SK-N-SH (cell line): Measurements from ENCODE around the gene CPN2.

ENCODE experiments used
- CHD2 ChIP-seq: fragments of 150-350 bp; IDR thresholded peaks from 2 replicates; pipeline ENCODE4 v1.6.1; 2018; ENCODE audit warnings: low read length; ENCODE audit not compliant: partially characterized antibody
- CTCF ChIP-seq: fragments of 200-600 bp; sonication (generic); IDR thresholded peaks from 2 replicates; pipeline ENCODE4 v1.6.1; 2017; ENCODE audit warnings: antibody characterized with exemption, mild to moderate bottlenecking, moderate library complexity
- EP300 ChIP-seq, 2 experiments: IDR thresholded peaks; 2 replicates each; pipeline versions ENCODE4 v1.4.0 to v1.6.1; 2012; ENCODE audit warnings: borderline replicate concordance in 1 of 2, low read depth in 1 of 2, low read length in 1 of 2
- MEF2A ChIP-seq: IDR thresholded peaks from 2 replicates; pipeline ENCODE4 v1.4.0; 2012; ENCODE audit warnings: low read depth, borderline replicate concordance
- POLR2AphosphoS5 ChIP-seq: IDR thresholded peaks from 2 replicates; pipeline ENCODE4 v1.6.1; 2012; ENCODE audit warnings: low read depth, low read length
- RAD21 ChIP-seq: IDR thresholded peaks from 2 replicates; pipeline ENCODE4 v1.6.1; 2012; ENCODE audit warnings: mild to moderate bottlenecking, low read length
- USF2 ChIP-seq: fragments of 150-350 bp; IDR thresholded peaks from 2 replicates; pipeline ENCODE4 v1.6.1; 2017; ENCODE audit warnings: antibody characterized with exemption, low read length, low read depth, borderline replicate concordance
- YY1 ChIP-seq: IDR thresholded peaks from 2 replicates; pipeline ENCODE4 v1.4.0; 2012; ENCODE audit warnings: low read depth, mild to moderate bottlenecking

- TF ChIP-seq RAD21 = no peak
- TF ChIP-seq USF2 = no peak
- no peak for TF ChIP-seq EP300 (IDR thresholded peaks at IDR 0.05; ENCODE audit: borderline replicate concordance in 1 of 2, low read depth in 1 of 2, low read length in 1 of 2)
- no peak for TF ChIP-seq CTCF
- TF ChIP-seq YY1 = no peak
- TF ChIP-seq CHD2 = no peak
- TF ChIP-seq POLR2AphosphoS5 = no peak
- no peak for TF ChIP-seq MEF2A
Measured at GRCh38 chr3:194351952-194352536, 916 bp upstream of the CPN2 start.
